Erythroblast (primary cell): ENCODE data around the gene MCOLN2.

Experiments
- GATA1 ChIP-seq: IDR thresholded peaks from 2 replicates; pipeline ENCODE4 v1.6.1; 2011; ENCODE audit warnings: low read depth, mild to moderate bottlenecking, control low read depth, low read length, moderate library complexity
- POLR2A ChIP-seq: IDR thresholded peaks from 2 replicates; pipeline ENCODE4 v1.6.1; 2011; ENCODE audit warnings: mild to moderate bottlenecking, low read length

DNA sequence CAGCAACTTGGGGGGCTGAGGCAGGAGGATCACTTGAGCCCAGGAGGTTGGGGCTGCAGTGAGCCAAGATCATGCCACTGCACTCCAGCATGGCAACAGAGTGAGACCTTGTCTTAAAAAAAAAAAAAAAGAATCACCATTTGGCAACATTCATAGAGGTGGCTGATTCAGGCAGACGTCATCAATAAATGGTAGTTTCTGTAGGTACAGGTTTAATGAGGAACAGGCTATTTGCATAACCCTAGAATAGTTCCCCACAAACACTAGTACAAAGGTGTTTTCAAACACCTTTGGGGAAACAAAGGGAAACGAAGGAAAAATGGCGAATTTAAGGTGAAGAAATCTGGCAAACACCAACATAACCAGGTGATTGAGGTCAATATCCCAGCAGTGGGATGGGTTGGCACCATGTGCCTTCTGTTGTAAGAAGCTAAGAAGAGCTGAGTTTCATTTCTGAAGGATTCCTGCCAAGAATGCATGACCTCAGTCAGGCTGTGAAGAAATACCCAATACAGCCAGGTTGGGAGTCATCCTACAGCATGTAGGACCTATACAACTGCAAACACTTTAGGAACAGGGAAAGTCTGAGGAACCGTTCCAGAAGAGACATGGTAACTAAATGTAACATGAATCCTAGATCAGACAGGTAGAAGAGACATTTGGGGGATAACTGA lies 109.5 kb downstream of the MCOLN2 start:
- TF ChIP-seq POLR2A (no peak), GATA1 (no peak)
